ENCODE measurements around the gene MAP7D3.
A peak's percentile ranks its signal among the peaks of the same experiment; 100 is the strongest.

MAP7D3 gene

GRCh38 chrX:136189222-136189621 is 62.0 kb downstream of the MAP7D3 start:
- Histone ChIP-seq H3K9me3 (ENCODE audit: control insufficient read depth in 2 of 2, low read length in 2 of 2) (no peaks in the 10 kb centered on the region), H3K27me3 (ENCODE audit: control insufficient read depth in 2 of 2, insufficient read depth in 2 of 2, low read length in 2 of 2) (no peaks in the 10 kb centered on the region), H3K4me3 (ENCODE audit: low read length in 2 of 2) (no peak overlapping the region), H3K36me3 (ENCODE audit: control insufficient read depth in 2 of 2, insufficient read depth in 2 of 2, low read length in 2 of 2) (no peaks in the 10 kb centered on the region), H3K4me1 (ENCODE audit: control insufficient read depth in 2 of 2, insufficient read depth in 2 of 2, low read length in 2 of 2) (no peaks in the 10 kb centered on the region), H3K9ac (ENCODE audit: low read depth in 1 of 2, low read length in 2 of 2) (no peak overlapping the region), H3K27ac (ENCODE audit: low read depth in 2 of 2, low read length in 2 of 2) (no peak overlapping the region)

- H3K9ac ChIP-seq (ENCODE audit: low read depth in 1 of 2, low read length in 2 of 2), result no peak overlapping the region
These were observed 65.2 kb downstream of the MAP7D3 start for GRCh38 chrX:136186023-136186413.

GRCh38 chrX:136185401-136186022 is 65.7 kb downstream of the MAP7D3 start:
- H3K27me3 ChIP-seq (ENCODE audit: control insufficient read depth in 2 of 2, insufficient read depth in 2 of 2, low read length in 2 of 2), result no peaks in the 10 kb centered on the region
- no peak overlapping the region for H3K27ac ChIP-seq (ENCODE audit: low read depth in 2 of 2, low read length in 2 of 2)
- H3K36me3 ChIP-seq (ENCODE audit: control insufficient read depth in 2 of 2, insufficient read depth in 2 of 2, low read length in 2 of 2), result no peaks in the 10 kb centered on the region
- H3K9me3 ChIP-seq (ENCODE audit: control insufficient read depth in 2 of 2, low read length in 2 of 2), result no peaks in the 10 kb centered on the region
- H3K4me3 ChIP-seq (ENCODE audit: low read length in 2 of 2), result no peak overlapping the region
- no peak overlapping the region for H3K9ac ChIP-seq (ENCODE audit: low read depth in 1 of 2, low read length in 2 of 2)
- H3K4me1 ChIP-seq (ENCODE audit: control insufficient read depth in 2 of 2, insufficient read depth in 2 of 2, low read length in 2 of 2), result no peaks in the 10 kb centered on the region

More at GRCh38 chrX:136186023-136186413, 65.2 kb downstream of the MAP7D3 start:
- Histone ChIP-seq H3K36me3 (ENCODE audit: control insufficient read depth in 2 of 2, insufficient read depth in 2 of 2, low read length in 2 of 2) (no peaks in the 10 kb centered on the region), H3K4me3 (ENCODE audit: low read length in 2 of 2) (no peak overlapping the region), H3K27me3 (ENCODE audit: control insufficient read depth in 2 of 2, insufficient read depth in 2 of 2, low read length in 2 of 2) (no peaks in the 10 kb centered on the region), H3K9me3 (ENCODE audit: control insufficient read depth in 2 of 2, low read length in 2 of 2) (no peaks in the 10 kb centered on the region), H3K27ac (ENCODE audit: low read depth in 2 of 2, low read length in 2 of 2) (no peak overlapping the region), H3K4me1 (ENCODE audit: control insufficient read depth in 2 of 2, insufficient read depth in 2 of 2, low read length in 2 of 2) (no peaks in the 10 kb centered on the region)

- H3K27ac ChIP-seq (ENCODE audit: low read depth in 2 of 2, low read length in 2 of 2), result peak overlapping the region in 1 of 2 donors; percentile 22
- no peak overlapping the region for H3K4me3 ChIP-seq (ENCODE audit: low read length in 2 of 2)
These were observed 67.3 kb downstream of the MAP7D3 start for GRCh38 chrX:136183917-136184316.

GRCh38 chrX:136183172-136183571 is 68.0 kb downstream of the MAP7D3 start:
- H3K9ac ChIP-seq (ENCODE audit: low read depth in 1 of 2, low read length in 2 of 2), result no peak overlapping the region
- no peak overlapping the region for H3K4me3 ChIP-seq (ENCODE audit: low read length in 2 of 2)
- H3K4me1 ChIP-seq (ENCODE audit: control insufficient read depth in 2 of 2, insufficient read depth in 2 of 2, low read length in 2 of 2), result no peaks in the 10 kb centered on the region
- no peaks in the 10 kb centered on the region for H3K27me3 ChIP-seq (ENCODE audit: control insufficient read depth in 2 of 2, insufficient read depth in 2 of 2, low read length in 2 of 2)
- H3K9me3 ChIP-seq (ENCODE audit: control insufficient read depth in 2 of 2, low read length in 2 of 2), result no peaks in the 10 kb centered on the region
- no peak overlapping the region for H3K27ac ChIP-seq (ENCODE audit: low read depth in 2 of 2, low read length in 2 of 2)
- no peaks in the 10 kb centered on the region for H3K36me3 ChIP-seq (ENCODE audit: control insufficient read depth in 2 of 2, insufficient read depth in 2 of 2, low read length in 2 of 2)

More at GRCh38 chrX:136183917-136184316, 67.3 kb downstream of the MAP7D3 start:
- Histone ChIP-seq H3K36me3 (ENCODE audit: control insufficient read depth in 2 of 2, insufficient read depth in 2 of 2, low read length in 2 of 2) (no peaks in the 10 kb centered on the region), H3K27me3 (ENCODE audit: control insufficient read depth in 2 of 2, insufficient read depth in 2 of 2, low read length in 2 of 2) (no peaks in the 10 kb centered on the region), H3K9me3 (ENCODE audit: control insufficient read depth in 2 of 2, low read length in 2 of 2) (no peaks in the 10 kb centered on the region), H3K4me1 (ENCODE audit: control insufficient read depth in 2 of 2, insufficient read depth in 2 of 2, low read length in 2 of 2) (no peaks in the 10 kb centered on the region), H3K9ac (ENCODE audit: low read depth in 1 of 2, low read length in 2 of 2) (no peak overlapping the region)

- Histone ChIP-seq H3K27me3 (ENCODE audit: control insufficient read depth in 2 of 2, insufficient read depth in 2 of 2, low read length in 2 of 2) (no peaks in the 10 kb centered on the region), H3K4me1 (ENCODE audit: control insufficient read depth in 2 of 2, insufficient read depth in 2 of 2, low read length in 2 of 2) (no peaks in the 10 kb centered on the region), H3K27ac (ENCODE audit: low read depth in 2 of 2, low read length in 2 of 2) (no peak overlapping the region), H3K9me3 (ENCODE audit: control insufficient read depth in 2 of 2, low read length in 2 of 2) (no peaks in the 10 kb centered on the region), H3K4me3 (ENCODE audit: low read length in 2 of 2) (no peak overlapping the region), H3K36me3 (ENCODE audit: control insufficient read depth in 2 of 2, insufficient read depth in 2 of 2, low read length in 2 of 2) (no peaks in the 10 kb centered on the region), H3K9ac (ENCODE audit: low read depth in 1 of 2, low read length in 2 of 2) (no peak overlapping the region)
These were observed 68.8 kb downstream of the MAP7D3 start for GRCh38 chrX:136182414-136182813.

- H3K27me3 ChIP-seq (ENCODE audit: control insufficient read depth in 2 of 2, insufficient read depth in 2 of 2, low read length in 2 of 2), result no peaks in the 10 kb centered on the region
- no peak overlapping the region for H3K4me3 ChIP-seq (ENCODE audit: low read length in 2 of 2)
- no peaks in the 10 kb centered on the region for H3K36me3 ChIP-seq (ENCODE audit: control insufficient read depth in 2 of 2, insufficient read depth in 2 of 2, low read length in 2 of 2)
- H3K27ac ChIP-seq (ENCODE audit: low read depth in 2 of 2, low read length in 2 of 2), result no peak overlapping the region
- H3K9ac ChIP-seq (ENCODE audit: low read depth in 1 of 2, low read length in 2 of 2), result no peak overlapping the region
- peaks cover 0 to 3% of the 10 kb centered on the region in 2 donors for H3K4me1 ChIP-seq (ENCODE audit: control insufficient read depth in 2 of 2, insufficient read depth in 2 of 2, low read length in 2 of 2)
- H3K9me3 ChIP-seq (ENCODE audit: control insufficient read depth in 2 of 2, low read length in 2 of 2), result no peaks in the 10 kb centered on the region
These were observed 72.1 kb downstream of the MAP7D3 start for GRCh38 chrX:136179133-136179532.

- Histone ChIP-seq H3K9me3 (ENCODE audit: control insufficient read depth in 2 of 2, low read length in 2 of 2) (no peaks in the 10 kb centered on the region), H3K9ac (ENCODE audit: low read depth in 1 of 2, low read length in 2 of 2) (no peak overlapping the region), H3K27me3 (ENCODE audit: control insufficient read depth in 2 of 2, insufficient read depth in 2 of 2, low read length in 2 of 2) (no peaks in the 10 kb centered on the region), H3K4me1 (ENCODE audit: control insufficient read depth in 2 of 2, insufficient read depth in 2 of 2, low read length in 2 of 2) (peaks cover 0 to 3% of the 10 kb centered on the region in 2 donors), H3K36me3 (ENCODE audit: control insufficient read depth in 2 of 2, insufficient read depth in 2 of 2, low read length in 2 of 2) (no peaks in the 10 kb centered on the region), H3K27ac (ENCODE audit: low read depth in 2 of 2, low read length in 2 of 2) (peak overlapping the region; percentile 66 to 69), H3K4me3 (ENCODE audit: low read length in 2 of 2) (no peak overlapping the region)
These were observed 74.8 kb downstream of the MAP7D3 start for GRCh38 chrX:136176399-136176825.

- Histone ChIP-seq H3K9ac (ENCODE audit: low read depth in 1 of 2, low read length in 2 of 2) (no peak overlapping the region), H3K27ac (ENCODE audit: low read depth in 2 of 2, low read length in 2 of 2) (no peak overlapping the region), H3K4me1 (ENCODE audit: control insufficient read depth in 2 of 2, insufficient read depth in 2 of 2, low read length in 2 of 2) (peaks cover 0 to 3% of the 10 kb centered on the region in 2 donors), H3K9me3 (ENCODE audit: control insufficient read depth in 2 of 2, low read length in 2 of 2) (no peaks in the 10 kb centered on the region), H3K27me3 (ENCODE audit: control insufficient read depth in 2 of 2, insufficient read depth in 2 of 2, low read length in 2 of 2) (peaks cover 0 to 6% of the 10 kb centered on the region in 2 donors), H3K4me3 (ENCODE audit: low read length in 2 of 2) (no peak overlapping the region), H3K36me3 (ENCODE audit: control insufficient read depth in 2 of 2, insufficient read depth in 2 of 2, low read length in 2 of 2) (no peaks in the 10 kb centered on the region)
These were observed 79.8 kb downstream of the MAP7D3 start for GRCh38 chrX:136171420-136171819.

GRCh38 chrX:136170139-136170800 is 80.9 kb downstream of the MAP7D3 start:
- Histone ChIP-seq H3K9ac (ENCODE audit: low read depth in 1 of 2, low read length in 2 of 2) (peak overlapping the region in 1 of 2 donors; percentile 7), H3K27me3 (ENCODE audit: control insufficient read depth in 2 of 2, insufficient read depth in 2 of 2, low read length in 2 of 2) (peaks cover 0 to 6% of the 10 kb centered on the region in 2 donors), H3K4me1 (ENCODE audit: control insufficient read depth in 2 of 2, insufficient read depth in 2 of 2, low read length in 2 of 2) (peaks cover 0 to 3% of the 10 kb centered on the region in 2 donors)

More at GRCh38 chrX:136170139-136170800, 80.9 kb downstream of the MAP7D3 start:
- Histone ChIP-seq H3K36me3 (ENCODE audit: control insufficient read depth in 2 of 2, insufficient read depth in 2 of 2, low read length in 2 of 2) (no peaks in the 10 kb centered on the region), H3K4me3 (ENCODE audit: low read length in 2 of 2) (no peak overlapping the region), H3K27ac (ENCODE audit: low read depth in 2 of 2, low read length in 2 of 2) (peak overlapping the region; percentile 49 to 54), H3K9me3 (ENCODE audit: control insufficient read depth in 2 of 2, low read length in 2 of 2) (no peaks in the 10 kb centered on the region)

Data from mucosa of rectum (tissue), 2 donors.